BE2C (cell line): ENCODE results near the gene ZNHIT3.

Source experiments
- DNase-seq: peaks from one replicate; pipeline ENCODE4 v3.0.0-alpha.2; 2020
- H3K27me3 ChIP-seq: fragments of 250-450 bp; sonication (Bioruptor Pico); 2 replicates; pipeline ENCODE4 v1.5.1; 2020; ENCODE audit warnings: mild to moderate bottlenecking
- H3K36me3 ChIP-seq: fragments of 250-450 bp; sonication (Bioruptor Pico); 2 replicates; pipeline ENCODE4 v1.5.1; 2020; ENCODE audit warnings: mild to moderate bottlenecking
- H3K4me1 ChIP-seq: fragments of 250-450 bp; sonication (Bioruptor Pico); 2 replicates; pipeline ENCODE4 v1.5.1; 2020
- H3K4me3 ChIP-seq: 2 replicates; pipeline ENCODE4 v1.5.1; 2011; ENCODE audit warnings: low read depth, low read length
- H3K9me3 ChIP-seq: fragments of 250-450 bp; sonication (Bioruptor Pico); 2 replicates; pipeline ENCODE4 v1.5.1; 2020
- TF ChIP-seq, protein P1 (sequence below): IDR thresholded peaks from 2 replicates; pipeline ENCODE4 v1.5.1; 2012; ENCODE audit warnings: mild to moderate bottlenecking, low read depth, low read length

The ZNHIT3 gene

DNA sequence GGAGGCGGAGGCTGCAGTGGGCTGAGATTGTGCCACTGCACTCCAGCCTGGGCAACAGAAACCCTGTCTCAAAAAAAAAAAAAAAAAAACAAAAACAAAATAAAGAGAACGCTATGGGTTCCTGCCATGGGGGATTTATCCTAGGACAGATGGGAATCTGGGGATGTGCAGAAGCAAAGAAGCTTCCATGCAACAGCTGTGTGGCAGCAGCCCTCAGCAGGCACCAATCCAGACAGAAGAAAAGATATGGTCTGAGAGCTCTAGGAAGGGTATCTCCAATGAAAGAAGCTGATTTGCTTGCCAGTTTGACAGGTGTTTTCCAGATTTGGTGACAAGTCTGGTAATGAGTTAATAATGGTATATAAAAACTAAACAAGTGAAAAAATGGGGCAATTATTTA, 36.6 kb downstream of the ZNHIT3 start:
- Histone ChIP-seq H3K4me3 (no peak overlapping the region), H3K4me1 (no peaks in the 10 kb centered on the region), H3K36me3 (peaks cover 79% of the 10 kb centered on the region), H3K9me3 (no peaks in the 10 kb centered on the region), H3K27me3 (no peaks in the 10 kb centered on the region)
- DNase-seq: no peak
- TF ChIP-seq, protein P1, sequence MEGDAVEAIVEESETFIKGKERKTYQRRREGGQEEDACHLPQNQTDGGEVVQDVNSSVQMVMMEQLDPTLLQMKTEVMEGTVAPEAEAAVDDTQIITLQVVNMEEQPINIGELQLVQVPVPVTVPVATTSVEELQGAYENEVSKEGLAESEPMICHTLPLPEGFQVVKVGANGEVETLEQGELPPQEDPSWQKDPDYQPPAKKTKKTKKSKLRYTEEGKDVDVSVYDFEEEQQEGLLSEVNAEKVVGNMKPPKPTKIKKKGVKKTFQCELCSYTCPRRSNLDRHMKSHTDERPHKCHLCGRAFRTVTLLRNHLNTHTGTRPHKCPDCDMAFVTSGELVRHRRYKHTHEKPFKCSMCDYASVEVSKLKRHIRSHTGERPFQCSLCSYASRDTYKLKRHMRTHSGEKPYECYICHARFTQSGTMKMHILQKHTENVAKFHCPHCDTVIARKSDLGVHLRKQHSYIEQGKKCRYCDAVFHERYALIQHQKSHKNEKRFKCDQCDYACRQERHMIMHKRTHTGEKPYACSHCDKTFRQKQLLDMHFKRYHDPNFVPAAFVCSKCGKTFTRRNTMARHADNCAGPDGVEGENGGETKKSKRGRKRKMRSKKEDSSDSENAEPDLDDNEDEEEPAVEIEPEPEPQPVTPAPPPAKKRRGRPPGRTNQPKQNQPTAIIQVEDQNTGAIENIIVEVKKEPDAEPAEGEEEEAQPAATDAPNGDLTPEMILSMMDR: no peak

DNA sequence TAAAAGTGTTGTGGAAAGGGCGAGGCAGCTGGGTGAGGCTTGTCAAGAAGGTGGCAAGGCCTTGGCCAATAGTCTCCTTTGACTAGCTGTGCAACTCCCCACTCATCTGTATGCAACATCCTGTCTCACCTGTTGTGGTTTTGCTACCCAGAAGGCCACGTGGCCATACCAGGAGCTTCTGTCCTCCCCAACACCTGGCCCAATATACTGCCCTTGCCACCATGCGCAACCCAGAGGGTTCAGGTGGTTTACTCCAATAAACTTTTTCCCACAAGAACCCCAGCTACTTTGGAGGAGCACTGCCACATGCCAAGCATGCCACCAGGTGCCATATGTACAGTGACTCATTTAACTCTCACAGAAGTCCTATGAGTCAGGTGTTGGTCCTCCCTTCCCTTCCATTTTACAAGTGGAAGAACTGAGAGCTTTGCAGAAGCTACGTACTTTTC, 38.0 kb downstream of the ZNHIT3 start:
- H3K4me3 ChIP-seq: no peak overlapping the region

DNA sequence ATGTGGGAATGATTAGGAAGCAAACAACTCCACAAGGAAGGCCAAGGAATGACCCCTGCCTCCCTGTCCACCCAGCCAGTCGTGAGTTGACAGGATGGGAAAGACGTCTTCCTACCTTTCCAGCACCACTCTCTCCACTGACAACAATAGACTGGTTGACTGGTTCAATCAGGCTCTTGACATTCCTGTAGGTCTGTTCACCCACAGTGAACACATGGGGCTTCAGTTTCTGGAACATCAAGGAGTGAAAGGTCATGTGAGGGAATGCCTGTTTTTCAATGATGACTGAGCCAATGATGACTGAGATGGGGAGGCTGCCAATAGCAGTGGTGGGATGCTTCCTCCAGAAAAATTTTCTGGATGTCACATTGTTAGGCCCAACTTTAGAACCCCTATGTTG, 38.6 kb downstream of the ZNHIT3 start:
- peaks cover 71% of the 10 kb centered on the region for H3K36me3 ChIP-seq
- no peaks in the 10 kb centered on the region; the same call in 1 of the 2 replicates for H3K4me1 ChIP-seq
- H3K27me3 ChIP-seq: no peaks in the 10 kb centered on the region
- no peak for DNase-seq
- TF ChIP-seq, protein P1: no peak
- no peak overlapping the region for H3K4me3 ChIP-seq
- no peaks in the 10 kb centered on the region for H3K9me3 ChIP-seq

More for the DNA sequence above, 38.0 kb downstream of the ZNHIT3 start:
- Histone ChIP-seq H3K36me3 (peaks cover 75% of the 10 kb centered on the region), H3K27me3 (no peaks in the 10 kb centered on the region), H3K9me3 (no peaks in the 10 kb centered on the region), H3K4me1 (no peaks in the 10 kb centered on the region; the same call in 1 of the 2 replicates)
- no peak for DNase-seq
- TF ChIP-seq, protein P1: no peak

DNA sequence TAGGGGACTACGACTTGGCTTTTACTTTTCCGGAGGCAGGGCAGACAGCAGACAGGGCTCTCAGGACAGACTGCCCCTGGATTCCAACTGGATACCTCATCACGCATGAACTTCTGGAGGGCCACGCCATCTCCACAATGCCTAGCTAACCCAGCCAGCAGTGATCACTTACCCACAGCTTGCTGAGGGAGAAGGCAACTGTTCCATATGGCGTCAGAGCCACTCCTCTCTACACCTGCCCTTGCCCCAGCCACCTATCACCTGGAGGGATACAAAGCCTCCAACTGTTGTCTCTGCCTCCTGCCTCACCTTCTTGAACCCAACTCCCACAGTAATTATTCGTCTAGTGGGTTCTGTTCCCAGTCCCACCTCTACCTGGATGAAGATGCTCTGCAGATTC, 39.4 kb downstream of the ZNHIT3 start:
- H3K36me3 ChIP-seq: peaks cover 66% of the 10 kb centered on the region

DNA sequence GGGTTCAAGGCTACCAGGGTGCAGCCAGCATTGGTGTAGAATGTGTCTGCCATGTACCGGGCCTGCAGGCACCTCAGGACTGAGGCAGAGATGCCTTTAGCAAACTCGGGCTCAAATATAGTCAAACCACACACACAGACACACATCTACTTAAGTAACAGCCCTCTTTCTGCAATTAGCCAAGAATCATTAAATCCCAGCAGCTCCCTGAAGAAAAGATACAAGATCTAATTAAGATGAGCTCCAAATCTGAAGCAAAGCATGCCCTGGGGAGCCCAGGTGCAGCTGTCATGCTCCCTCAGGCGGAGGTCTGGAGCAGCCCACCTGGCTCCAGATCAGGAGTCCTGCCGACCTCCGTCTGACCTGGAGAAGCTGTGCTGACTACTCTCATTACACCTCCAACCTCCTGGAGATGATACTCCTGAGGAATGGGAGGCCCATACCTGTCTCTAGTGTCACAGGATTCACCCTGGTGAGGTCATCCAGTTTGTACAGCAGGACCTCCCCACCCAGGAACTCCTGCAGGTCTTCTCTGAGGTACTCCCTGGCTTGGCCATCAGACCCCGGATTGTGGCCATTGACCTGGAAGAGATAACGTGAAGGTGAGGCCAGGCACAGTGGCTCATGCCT, 41.3 kb downstream of the ZNHIT3 start:
- H3K36me3 ChIP-seq: peaks cover 73% of the 10 kb centered on the region
- H3K4me3 ChIP-seq: no peak overlapping the region
- H3K9me3 ChIP-seq: no peaks in the 10 kb centered on the region
- no peaks in the 10 kb centered on the region for H3K27me3 ChIP-seq
- no peak for DNase-seq
- no peaks in the 10 kb centered on the region; the same call in 1 of the 2 replicates for H3K4me1 ChIP-seq
- TF ChIP-seq, protein P1: no peak

More for the DNA sequence above, 39.4 kb downstream of the ZNHIT3 start:
- TF ChIP-seq, protein P1: no peak
- H3K27me3 ChIP-seq: no peaks in the 10 kb centered on the region
- H3K4me1 ChIP-seq: no peaks in the 10 kb centered on the region; the same call in 1 of the 2 replicates
- no peak for DNase-seq
- H3K4me3 ChIP-seq: no peak overlapping the region
- H3K9me3 ChIP-seq: no peaks in the 10 kb centered on the region

DNA sequence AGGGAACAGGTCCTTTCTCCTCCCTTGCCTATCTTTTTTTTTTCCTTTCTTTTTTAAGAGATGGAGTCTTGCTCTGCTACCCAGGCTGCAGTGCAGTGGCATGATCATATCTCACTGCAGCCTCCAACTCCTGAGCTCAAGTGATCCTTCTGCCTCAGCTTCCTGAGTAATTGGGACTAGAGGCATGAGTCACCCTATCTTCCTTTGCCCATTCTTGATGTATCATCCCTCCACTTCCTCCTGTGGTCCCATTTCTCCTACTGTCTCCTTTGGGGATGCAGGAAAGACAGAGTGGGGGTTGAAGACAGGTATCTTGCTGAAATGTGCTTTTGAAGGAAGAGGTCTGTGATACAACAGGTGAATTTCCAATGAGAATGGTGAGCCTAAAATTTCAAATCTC, 42.6 kb downstream of the ZNHIT3 start:
- H3K27me3 ChIP-seq: no peaks in the 10 kb centered on the region
- TF ChIP-seq, protein P1: no peak
- no peaks in the 10 kb centered on the region for H3K9me3 ChIP-seq
- H3K4me1 ChIP-seq: no peaks in the 10 kb centered on the region; the same call in 1 of the 2 replicates
- no peak for DNase-seq
- H3K4me3 ChIP-seq: no peak overlapping the region
- peaks cover 76% of the 10 kb centered on the region for H3K36me3 ChIP-seq
